Neuronal stem cell (in vitro differentiated cells): ENCODE data around the gene ZNF701.
"Not testable (repeated sequence)": the region's sequence is repeated elsewhere in the genome, so short reads cannot be mapped to it uniquely, and the experiment has no call there.

Experiments used
- DNase-seq: peaks from one replicate; pipeline ENCODE4 v3.0.0-alpha.2; 2013; ENCODE audit warnings: low spot score
- H2AFZ ChIP-seq: one replicate; pipeline ENCODE4 v1.6.1; 2013; ENCODE audit warnings: mild to moderate bottlenecking, low read length, inconsistent platforms
- H2AK5ac ChIP-seq: 2 replicates; pipeline ENCODE4 v1.6.1; 2013; ENCODE audit warnings: low read depth, mild to moderate bottlenecking, inconsistent platforms, low read length, moderate library complexity, mixed read lengths
- H2BK120ac ChIP-seq: 2 replicates; pipeline ENCODE4 v1.6.1; 2013; ENCODE audit warnings: low read depth, mild to moderate bottlenecking, inconsistent platforms, low read length, moderate library complexity, mixed read lengths
- H2BK12ac ChIP-seq: one replicate; pipeline ENCODE4 v1.6.1; 2013; ENCODE audit warnings: low read length, inconsistent platforms
- H2BK15ac ChIP-seq: 2 replicates; pipeline ENCODE4 v1.6.1; 2013; ENCODE audit warnings: mild to moderate bottlenecking, low read length, inconsistent platforms, mixed read lengths
- H2BK5ac ChIP-seq: one replicate; pipeline ENCODE4 v1.6.1; 2013; ENCODE audit warnings: inconsistent platforms, mild to moderate bottlenecking, low read length, moderate library complexity
- H3K14ac ChIP-seq: one replicate; pipeline ENCODE4 v1.6.1; 2013; ENCODE audit warnings: low read length, inconsistent platforms
- H3K18ac ChIP-seq: 2 replicates; pipeline ENCODE4 v1.6.1; 2013; ENCODE audit warnings: low read length, inconsistent platforms
- H3K23ac ChIP-seq: 2 replicates; pipeline ENCODE4 v1.6.1; 2013; ENCODE audit warnings: low read depth, mild to moderate bottlenecking, mixed read lengths, low read length, inconsistent platforms; ENCODE audit not compliant: poor library complexity
- H3K27ac ChIP-seq: replicated peaks from 3 replicates; pipeline ENCODE4 v1.5.1; 2013; ENCODE audit warnings: low read length, inconsistent platforms
- H3K27me3 ChIP-seq, 3 experiments: 2 replicates each; pipeline ENCODE4 v1.6.1; 2013; ENCODE audit warnings: low read length in 3 of 3, mild to moderate bottlenecking in 2 of 3, inconsistent platforms in 1 of 3, low read depth in 1 of 3, mixed read lengths in 1 of 3, moderate library complexity in 1 of 3; ENCODE audit not compliant: control insufficient read depth in 3 of 3, insufficient read depth in 3 of 3
- H3K36me3 ChIP-seq, 2 donors: replicated peaks in 1 of 2; 2 replicates each; pipeline ENCODE4 v1.6.1; 2013; ENCODE audit warnings: low read length in 2 of 2; ENCODE audit not compliant: control insufficient read depth in 2 of 2, insufficient read depth in 2 of 2
- H3K4ac ChIP-seq: 2 replicates; pipeline ENCODE4 v1.6.1; 2013; ENCODE audit warnings: inconsistent platforms, mild to moderate bottlenecking, low read length, moderate library complexity
- H3K4me1 ChIP-seq, 2 donors: 1 replicate in 1 of 2; 2 replicates in 1 of 2; pipeline ENCODE4 v1.6.1; 2013; ENCODE audit warnings: low read length in 2 of 2, low read depth in 1 of 2; ENCODE audit not compliant: control insufficient read depth in 2 of 2, insufficient read depth in 1 of 2
- H3K4me2 ChIP-seq: one replicate; pipeline ENCODE4 v1.6.1; 2013; ENCODE audit warnings: mild to moderate bottlenecking, low read length, inconsistent platforms; ENCODE audit not compliant: insufficient read depth, poor library complexity, severe bottlenecking
- H3K4me3 ChIP-seq, 2 donors: 2 replicates each; pipeline ENCODE4 v1.5.1; 2013; ENCODE audit warnings: low read length in 2 of 2, mild to moderate bottlenecking in 2 of 2, inconsistent platforms in 1 of 2, moderate library complexity in 1 of 2
- H3K79me1 ChIP-seq: one replicate; pipeline ENCODE4 v1.6.1; 2013; ENCODE audit warnings: low read depth, mild to moderate bottlenecking, inconsistent platforms, low read length, moderate library complexity
- H3K9ac ChIP-seq: one replicate; pipeline ENCODE4 v1.6.1; 2013; ENCODE audit warnings: mild to moderate bottlenecking, low read depth, low read length, inconsistent platforms; ENCODE audit not compliant: poor library complexity
- H3K9me3 ChIP-seq, 2 donors: replicated peaks in 1 of 2; 2 replicates each; pipeline versions ENCODE3 to v1.6.1; 2013; ENCODE audit warnings: low read length in 2 of 2, mild to moderate bottlenecking in 2 of 2, inconsistent platforms in 1 of 2, low read depth in 1 of 2, mixed read lengths in 1 of 2, moderate library complexity in 1 of 2; ENCODE audit not compliant: control insufficient read depth in 2 of 2, insufficient read depth in 1 of 2
- H4K8ac ChIP-seq: one replicate; pipeline ENCODE4 v1.6.1; 2013; ENCODE audit warnings: low read depth, mild to moderate bottlenecking, inconsistent platforms, low read length, moderate library complexity
- H4K91ac ChIP-seq: one replicate; pipeline ENCODE4 v1.6.1; 2013; ENCODE audit warnings: low read length, low read depth, mild to moderate bottlenecking, inconsistent platforms; ENCODE audit not compliant: poor library complexity
- WGBS, 2 donors: extraction: QIAGEN DNeasy Blood & Tissue Kit; methylation state at CpG; one replicate each; pipeline ENCODE4 v1.1.7; 2013; ENCODE audit warnings: missing lambda C conversion rate in 2 of 2, mixed read lengths in 1 of 2; ENCODE audit not compliant: insufficient read length in 2 of 2, insufficient replicate concordance in 1 of 2; ENCODE audit errors: extremely low coverage in 2 of 2; 5-methylcytosine and 5-hydroxymethylcytosine counted together

The ZNF701 gene

GRCh38 chr19:52601974-52602366 lies 31.9 kb downstream of the ZNF701 start:
- Histone ChIP-seq H3K9ac (peak overlapping the region; percentile 84), H2AK5ac (peak overlapping the region; percentile 21), H3K36me3 (peaks cover 7 to 21% of the 10 kb centered on the region in 2 donors), H3K23ac (peak overlapping the region; percentile 97), H3K4me2 (peak overlapping the region; percentile 86), H2AFZ (peak overlapping the region; percentile 96), H3K9me3 (peaks cover 6 to 33% of the 10 kb centered on the region in 2 donors), H3K4me3 (peak overlapping the region; percentile 61 to 89)
- H2BK12ac ChIP-seq, H2BK5ac ChIP-seq, H3K79me1 ChIP-seq, H3K27ac ChIP-seq, H3K4me1 ChIP-seq, H2BK120ac ChIP-seq, DNase-seq, H3K14ac ChIP-seq, H2BK15ac ChIP-seq, H3K4ac ChIP-seq, H4K8ac ChIP-seq, H3K18ac ChIP-seq, H3K27me3 ChIP-seq, H4K91ac ChIP-seq: not testable (repeated sequence)
- WGBS, 2 donors, result no CpG with 5 or more reads among the region's 3 CpGs

- Histone ChIP-seq H3K27ac (no peak overlapping the region), H2BK5ac (no peak overlapping the region), H2AK5ac (no peak overlapping the region), H3K4me3 (no peak overlapping the region), H3K23ac (no peak overlapping the region), H3K4me1 (peaks cover 0 to 5% of the 10 kb centered on the region in 2 donors), H3K9me3 (peaks cover 3 to 28% of the 10 kb centered on the region in 2 donors), H3K18ac (no peak overlapping the region), H3K9ac (no peak overlapping the region), H3K4ac (no peak overlapping the region), H3K79me1 (peaks cover 3% of the 10 kb centered on the region), H2AFZ (no peak overlapping the region), H4K91ac (no peak overlapping the region), H2BK12ac (no peak overlapping the region), H3K27me3 (no peaks in the 10 kb centered on the region), H3K14ac (no peak overlapping the region), H2BK120ac (no peak overlapping the region), H2BK15ac (no peak overlapping the region), H3K36me3 (peaks cover 7 to 17% of the 10 kb centered on the region in 2 donors), H4K8ac (no peak overlapping the region), H3K4me2 (no peak overlapping the region)
- no peak for DNase-seq
- no CpG with 5 or more reads among the region's 2 CpGs for WGBS, 2 donors
Observed at GRCh38 chr19:52602941-52603340, 32.9 kb downstream of the ZNF701 start.

DNA sequence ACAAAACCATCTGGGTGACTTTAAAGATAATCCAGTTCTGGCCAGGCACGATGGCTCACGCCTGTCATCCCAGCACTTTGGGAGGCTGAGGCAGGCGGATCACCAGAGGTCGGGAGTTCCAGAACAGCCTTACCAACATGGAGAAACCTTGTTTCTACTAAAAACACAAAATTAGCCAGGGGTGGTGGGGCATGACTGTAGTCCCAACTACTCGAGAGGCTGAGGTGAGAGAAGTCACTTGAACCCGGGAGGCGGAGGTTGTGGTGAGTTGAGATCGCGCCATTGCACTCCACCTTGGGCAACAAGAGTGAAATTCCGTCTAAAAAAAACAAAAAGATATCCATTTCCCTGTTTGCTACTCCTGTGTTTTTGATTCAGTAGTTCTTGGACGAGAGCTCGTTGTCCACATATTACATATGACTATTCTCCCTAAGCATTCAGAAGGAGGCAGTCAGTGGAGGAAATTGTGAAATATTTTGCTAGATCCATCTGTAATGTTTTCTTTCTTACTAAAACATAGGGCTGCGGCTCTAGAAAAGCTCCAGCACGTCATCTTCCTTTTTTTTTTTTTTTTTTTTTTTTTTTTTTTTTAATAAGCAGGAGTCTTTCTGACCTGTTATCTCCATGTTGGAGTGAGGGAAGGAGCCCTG lies 33.6 kb downstream of the ZNF701 start:
- Histone ChIP-seq H2BK12ac (no peak overlapping the region), H3K4ac (no peak overlapping the region), H3K79me1 (peaks cover 3% of the 10 kb centered on the region), H3K27ac (no peak overlapping the region), H3K36me3 (peaks cover 7 to 21% of the 10 kb centered on the region in 2 donors), H3K23ac (no peak overlapping the region), H3K4me3 (no peak overlapping the region), H2BK5ac (no peak overlapping the region), H4K8ac (no peak overlapping the region), H2AFZ (no peak overlapping the region), H3K18ac (no peak overlapping the region), H3K9me3 (peaks cover 3 to 31% of the 10 kb centered on the region in 2 donors), H3K27me3 (no peaks in the 10 kb centered on the region), H3K9ac (no peak overlapping the region), H3K14ac (no peak overlapping the region), H2AK5ac (no peak overlapping the region), H4K91ac (no peak overlapping the region), H2BK120ac (no peak overlapping the region), H2BK15ac (no peak overlapping the region), H3K4me1 (peaks cover 0 to 5% of the 10 kb centered on the region in 2 donors), H3K4me2 (no peak overlapping the region)
- no peak for DNase-seq
- WGBS, 2 donors, result no CpG with 5 or more reads among the region's 14 CpGs

DNA sequence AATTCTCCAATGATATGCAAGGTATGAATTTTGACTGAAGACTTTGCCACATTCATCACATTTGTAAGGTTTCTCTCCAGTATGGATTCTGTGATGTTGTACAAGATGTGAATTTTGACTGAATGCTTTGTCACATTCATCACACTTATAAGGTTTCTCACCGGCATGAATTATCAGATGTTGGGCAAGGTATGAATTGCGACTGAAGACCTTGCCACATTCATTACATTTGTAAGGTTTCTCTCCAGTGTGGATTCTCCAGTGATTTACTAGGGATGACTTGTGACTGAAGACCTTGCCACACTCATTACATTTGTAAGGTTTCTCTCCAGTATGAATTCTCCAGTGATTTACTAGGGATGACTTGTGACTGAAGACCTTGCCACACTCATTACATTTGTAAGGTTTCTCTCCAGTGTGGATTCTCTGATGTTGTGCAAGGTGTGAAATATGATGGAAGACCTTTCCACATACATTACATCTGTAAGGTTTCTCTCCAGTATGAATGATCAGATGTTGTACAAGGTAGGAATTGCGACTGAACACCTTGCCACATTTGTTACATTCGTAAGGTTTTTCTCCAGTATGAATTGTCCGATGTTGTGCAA lies 43.3 kb downstream of the ZNF701 start:
- Histone ChIP-seq H2BK5ac (no peak overlapping the region), H3K4me2 (no peak overlapping the region), H3K23ac (no peak overlapping the region), H2BK120ac (no peak overlapping the region), H2BK12ac (no peak overlapping the region), H3K27me3 (no peaks in the 10 kb centered on the region), H3K36me3 (peaks cover 30 to 89% of the 10 kb centered on the region in 2 donors), H3K18ac (no peak overlapping the region), H3K27ac (no peak overlapping the region), H3K9me3 (peaks cover 28 to 80% of the 10 kb centered on the region in 2 donors), H3K4me1 (no peaks in the 10 kb centered on the region), H3K9ac (no peak overlapping the region), H3K4ac (no peak overlapping the region), H4K91ac (no peak overlapping the region), H3K79me1 (peaks cover 3% of the 10 kb centered on the region), H2AK5ac (no peak overlapping the region), H3K14ac (no peak overlapping the region), H3K4me3 (no peak overlapping the region), H2AFZ (no peak overlapping the region), H2BK15ac (no peak overlapping the region), H4K8ac (no peak overlapping the region)
- no CpG with 5 or more reads among the region's 5 CpGs for WGBS, 2 donors
- DNase-seq, result no peak
